ENCODE results near the gene ZNF474.

GRCh38 chr5:122101636-122102285 lies 27.6 kb upstream of the ZNF474 start:
- TF ChIP-seq CTCF (conservative IDR thresholded peaks at IDR 0.05; ENCODE audit: low read depth, low read length): peak; percentile 68
- TF ChIP-seq EZH2 (IDR thresholded peaks at IDR 0.05; ENCODE audit: borderline replicate concordance, low read depth, low read length, poor library complexity, severe bottlenecking): no peak

Data from A673 (cell line).